GM10266 (cell line): ENCODE results near the gene TRPM3.

ENCODE experiments used
- DNase-seq: peaks from one replicate; pipeline ENCODE4 v3.0.0; 2012; ENCODE audit errors: extremely low spot score
- CTCF ChIP-seq: IDR thresholded peaks from 2 replicates; pipeline ENCODE4 v1.5.1; 2012; ENCODE audit warnings: mild to moderate bottlenecking, low read depth; ENCODE audit not compliant: control insufficient read depth, insufficient read depth; ENCODE audit errors: missing control alignments

Gene TRPM3

DNA sequence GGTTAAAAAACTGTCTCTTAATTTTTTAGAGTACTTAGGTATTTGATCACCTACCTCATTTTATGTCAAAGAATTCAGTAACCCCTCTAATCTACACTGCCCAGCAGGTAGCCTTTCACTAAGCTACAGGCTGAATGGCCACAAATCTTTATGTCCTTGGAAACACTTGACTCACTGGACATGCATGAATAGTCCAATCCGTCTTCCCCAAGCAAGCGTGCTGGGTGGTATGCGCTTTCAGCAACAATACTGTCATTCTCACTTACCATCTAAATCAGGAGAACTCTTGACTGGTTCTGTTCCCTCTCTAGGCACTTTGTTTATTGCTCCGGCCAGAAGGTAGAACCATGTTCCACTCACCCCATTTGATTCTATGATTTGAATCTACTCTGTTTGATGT, 73.1 kb downstream of the TRPM3 start:
- no peak for DNase-seq

GRCh38 chr9:71042448-71042990, 78.9 kb downstream of the TRPM3 start:
- no peak for TF ChIP-seq CTCF
- no peak for DNase-seq

More for the DNA sequence above, 73.1 kb downstream of the TRPM3 start:
- TF ChIP-seq CTCF = no peak

- TF ChIP-seq CTCF = no peak
- DNase-seq = no peak
Measured at GRCh38 chr9:71037521-71037920, 83.9 kb downstream of the TRPM3 start.

DNA sequence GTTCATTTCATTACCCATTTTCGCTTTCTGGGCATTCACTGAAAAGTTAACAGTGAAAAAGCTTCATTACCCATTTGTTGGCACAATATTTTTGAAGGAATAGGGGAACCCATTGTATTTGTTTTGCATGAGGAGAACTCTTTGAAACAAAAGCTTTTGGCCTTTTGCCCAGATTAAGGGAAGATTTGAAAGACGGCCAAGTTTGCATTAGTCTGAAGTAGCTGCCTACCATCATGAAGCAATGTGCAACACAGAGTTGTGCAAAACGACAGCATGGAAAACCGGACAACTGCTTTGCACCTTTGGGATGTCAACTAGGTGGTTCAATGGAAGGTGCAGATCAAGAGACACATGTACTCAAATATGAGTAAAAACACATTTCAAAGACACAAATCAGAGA, 84.9 kb downstream of the TRPM3 start:
- no peak for TF ChIP-seq CTCF
- DNase-seq = no peak

DNA sequence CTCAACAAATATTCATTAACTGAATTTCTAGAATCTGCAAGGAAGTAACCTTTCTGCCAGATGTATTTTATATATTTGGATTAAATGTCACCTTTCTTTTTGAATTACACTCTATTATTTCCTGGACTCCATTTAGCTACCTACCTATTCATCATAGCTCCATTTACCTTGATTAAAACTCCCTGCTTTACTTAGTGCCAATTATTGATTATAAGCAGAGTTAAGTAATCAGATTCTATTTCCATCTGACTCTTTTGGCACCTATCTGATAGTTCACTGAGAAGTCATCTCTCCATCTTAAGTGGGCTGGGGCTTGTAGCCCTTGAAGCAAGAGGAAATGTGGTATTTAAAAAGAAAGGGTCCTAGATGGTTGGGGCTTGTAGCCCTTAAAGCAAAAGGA, 88.6 kb downstream of the TRPM3 start:
- DNase-seq = no peak

GRCh38 chr9:71025728-71026127, 95.7 kb downstream of the TRPM3 start:
- no peak for TF ChIP-seq CTCF
- DNase-seq = no peak

More for the DNA sequence above, 88.6 kb downstream of the TRPM3 start:
- no peak for TF ChIP-seq CTCF

GRCh38 chr9:71025201-71025600, 96.2 kb downstream of the TRPM3 start:
- no peak for TF ChIP-seq CTCF
- DNase-seq = no peak
